Measurements from ENCODE around the gene ARHGAP44. TPM values are rescaled to one million over a fixed set of nuclear protein-coding genes. Genes with fewer than 3 reads are reported as not detected.

Gene ARHGAP44
- total RNA-seq, 1 donor from 2014 or later, result 39.0 TPM

DNA sequence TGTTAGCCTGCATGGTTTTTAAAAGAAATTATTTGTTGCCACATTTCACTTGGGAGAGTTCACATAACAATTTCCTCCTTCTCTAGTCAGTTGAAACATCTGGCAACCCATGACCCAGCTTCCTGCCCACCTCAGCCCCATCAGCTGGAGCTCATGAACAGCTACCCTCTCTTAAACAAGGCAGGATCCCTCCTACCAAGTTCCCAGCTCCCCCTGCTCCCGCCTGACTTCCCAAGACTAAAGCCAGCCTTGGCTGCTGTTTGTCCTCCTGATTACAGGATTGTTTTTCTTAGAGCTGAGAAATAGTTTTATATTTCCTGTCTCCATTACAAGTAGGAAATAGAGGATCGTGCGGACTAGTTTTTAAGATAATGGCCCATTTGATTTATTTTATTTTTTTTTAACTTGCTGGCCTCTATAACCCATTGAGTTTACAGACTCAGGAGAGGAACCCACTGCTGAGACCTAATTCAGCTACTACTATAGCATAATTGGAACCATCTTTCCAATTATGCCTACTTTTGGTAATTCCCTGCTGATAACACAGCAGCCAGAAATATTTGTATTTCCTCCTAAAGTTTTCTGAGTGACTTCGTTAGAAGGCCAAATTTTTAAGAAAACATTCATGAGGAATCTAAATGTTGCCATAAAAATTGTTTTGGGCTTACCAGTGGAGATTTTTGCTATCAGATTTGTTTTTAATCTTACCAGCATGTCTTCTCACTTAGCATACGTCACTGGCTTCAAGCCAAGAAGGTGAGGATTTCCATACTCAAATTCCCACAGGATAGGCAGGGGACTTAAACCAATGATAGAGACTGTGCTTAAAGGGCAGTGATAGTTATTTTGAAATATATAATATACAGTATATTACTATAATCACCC, 138.5 kb downstream of the ARHGAP44 start:
- intact Hi-C loops (cut with DNase I), result no loop called here
- DNase-seq (no peak), ATAC-seq (no peak)
- Histone ChIP-seq H3K27ac (no peak overlapping the region), H3K36me3 (no peaks in the 10 kb centered on the region), H3K4me1 (no peaks in the 10 kb centered on the region), H3K9me3 (no peaks in the 10 kb centered on the region), H3K27me3 (ENCODE audit: low read depth) (no peaks in the 10 kb centered on the region), H3K4me3 (no peak overlapping the region)
- TF ChIP-seq, protein P1, sequence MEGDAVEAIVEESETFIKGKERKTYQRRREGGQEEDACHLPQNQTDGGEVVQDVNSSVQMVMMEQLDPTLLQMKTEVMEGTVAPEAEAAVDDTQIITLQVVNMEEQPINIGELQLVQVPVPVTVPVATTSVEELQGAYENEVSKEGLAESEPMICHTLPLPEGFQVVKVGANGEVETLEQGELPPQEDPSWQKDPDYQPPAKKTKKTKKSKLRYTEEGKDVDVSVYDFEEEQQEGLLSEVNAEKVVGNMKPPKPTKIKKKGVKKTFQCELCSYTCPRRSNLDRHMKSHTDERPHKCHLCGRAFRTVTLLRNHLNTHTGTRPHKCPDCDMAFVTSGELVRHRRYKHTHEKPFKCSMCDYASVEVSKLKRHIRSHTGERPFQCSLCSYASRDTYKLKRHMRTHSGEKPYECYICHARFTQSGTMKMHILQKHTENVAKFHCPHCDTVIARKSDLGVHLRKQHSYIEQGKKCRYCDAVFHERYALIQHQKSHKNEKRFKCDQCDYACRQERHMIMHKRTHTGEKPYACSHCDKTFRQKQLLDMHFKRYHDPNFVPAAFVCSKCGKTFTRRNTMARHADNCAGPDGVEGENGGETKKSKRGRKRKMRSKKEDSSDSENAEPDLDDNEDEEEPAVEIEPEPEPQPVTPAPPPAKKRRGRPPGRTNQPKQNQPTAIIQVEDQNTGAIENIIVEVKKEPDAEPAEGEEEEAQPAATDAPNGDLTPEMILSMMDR (IDR thresholded peaks at IDR 0.05), result no peak

DNA sequence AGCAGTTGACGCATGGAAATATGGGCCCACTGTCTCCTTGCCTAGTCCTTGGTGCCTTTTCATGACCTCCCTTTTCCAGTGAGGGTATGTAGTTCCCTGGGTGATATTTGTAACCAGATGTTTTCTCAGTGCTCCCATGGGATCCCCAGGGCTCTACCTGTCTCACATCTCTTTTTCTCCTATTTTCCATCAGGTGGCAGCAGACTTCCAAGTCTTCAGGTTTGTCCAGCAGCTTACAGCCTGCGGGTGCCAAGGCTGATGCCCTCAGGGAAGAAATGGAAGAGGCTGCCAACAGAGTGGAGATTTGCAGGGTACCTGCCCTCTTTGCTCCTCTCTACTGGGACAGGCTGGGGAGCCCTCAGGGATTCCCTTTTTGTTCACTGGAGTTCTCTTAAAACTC, 139.4 kb downstream of the ARHGAP44 start:
- Histone ChIP-seq H3K9me3 (no peaks in the 10 kb centered on the region), H3K4me3 (no peak overlapping the region), H3K27ac (no peak overlapping the region), H3K4me1 (no peaks in the 10 kb centered on the region), H3K27me3 (ENCODE audit: low read depth) (no peaks in the 10 kb centered on the region), H3K36me3 (no peaks in the 10 kb centered on the region)
- intact Hi-C loops (cut with DNase I), result no loop called here
- TF ChIP-seq, protein P1 (IDR thresholded peaks at IDR 0.05), result no peak
- ATAC-seq, result no peak
- no peak for DNase-seq

DNA sequence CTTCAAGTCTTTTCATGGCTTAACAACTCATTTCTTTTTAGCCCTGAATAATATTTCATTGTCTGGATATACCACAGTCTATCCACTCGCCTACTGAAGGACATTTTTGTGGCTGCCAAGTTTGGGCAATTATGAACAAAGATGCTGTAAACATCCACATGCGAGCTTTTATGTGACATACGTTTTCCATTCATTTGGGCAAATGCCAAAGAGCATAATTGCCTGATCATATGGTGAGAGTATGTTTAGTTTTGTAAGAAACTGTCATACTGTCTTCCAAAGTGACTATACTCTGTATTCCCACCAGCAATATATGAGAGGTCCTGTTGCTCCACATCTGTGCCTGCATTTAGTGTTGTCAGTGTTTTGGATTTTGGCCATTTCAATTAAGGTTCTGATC, 147.2 kb downstream of the ARHGAP44 start:
- intact Hi-C loops (cut with DNase I), result no loop called here
- Histone ChIP-seq H3K27me3 (ENCODE audit: low read depth) (no peaks in the 10 kb centered on the region), H3K4me1 (no peaks in the 10 kb centered on the region), H3K36me3 (no peaks in the 10 kb centered on the region), H3K4me3 (no peak overlapping the region), H3K27ac (no peak overlapping the region), H3K9me3 (no peaks in the 10 kb centered on the region)
- DNase-seq, result no peak
- no peak for ATAC-seq
- TF ChIP-seq, protein P1 (IDR thresholded peaks at IDR 0.05), result no peak

DNA sequence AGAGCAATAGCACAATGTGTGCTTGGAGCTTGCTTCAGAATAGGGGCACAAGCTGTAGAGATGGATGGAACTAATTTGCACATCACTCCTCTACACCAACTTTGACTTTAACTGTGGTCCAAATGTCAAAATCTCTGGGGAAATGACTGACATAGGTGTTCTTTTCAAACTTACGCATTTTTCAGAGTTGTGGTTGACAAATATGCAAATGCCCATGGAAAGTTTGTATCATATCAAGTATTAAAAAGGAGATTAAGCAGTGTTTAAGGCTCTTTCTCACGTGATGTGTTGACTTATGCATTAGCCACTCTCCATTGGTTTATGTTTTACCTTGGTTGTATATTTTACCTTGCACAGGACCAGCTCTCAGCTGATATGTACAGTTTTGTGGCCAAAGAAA, 151.4 kb downstream of the ARHGAP44 start:
- H3K36me3 ChIP-seq, result peaks cover 15% of the 10 kb centered on the region
- TF ChIP-seq, protein P1 (IDR thresholded peaks at IDR 0.05), result no peak
- DNase-seq (no peak), ATAC-seq (no peak)
- H3K9me3 ChIP-seq, result no peaks in the 10 kb centered on the region
- no peak overlapping the region for H3K4me3 ChIP-seq
- H3K27me3 ChIP-seq (ENCODE audit: low read depth), result no peaks in the 10 kb centered on the region
- H3K27ac ChIP-seq, result no peak overlapping the region
- no peaks in the 10 kb centered on the region for H3K4me1 ChIP-seq
- intact Hi-C loops (cut with DNase I), result no loop called here

DNA sequence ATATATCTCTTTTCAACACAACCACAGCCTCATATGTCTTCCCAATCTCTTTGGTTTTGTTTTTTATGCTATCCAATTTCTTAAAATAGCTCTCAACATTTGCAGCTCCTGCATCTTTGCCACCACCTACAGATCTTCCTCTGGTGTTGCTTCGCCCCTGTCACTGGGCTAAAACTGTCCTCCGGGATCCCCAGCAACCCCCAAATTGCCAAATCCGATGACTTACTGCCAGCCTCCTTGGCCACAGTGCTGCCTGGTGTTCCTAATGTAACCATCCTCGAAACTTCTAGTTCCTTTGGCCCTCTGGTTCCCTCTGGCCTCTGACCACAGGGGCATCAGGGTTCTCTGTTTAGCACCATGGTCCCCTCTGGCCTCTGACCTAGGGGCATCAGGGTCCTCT, 157.7 kb downstream of the ARHGAP44 start:
- H3K36me3 ChIP-seq, result peaks cover 35% of the 10 kb centered on the region
- TF ChIP-seq, protein P1 (IDR thresholded peaks at IDR 0.05), result no peak
- intact Hi-C loops (cut with DNase I), result no loop called here

More for the DNA sequence above, 157.7 kb downstream of the ARHGAP44 start:
- H3K27me3 ChIP-seq (ENCODE audit: low read depth), result no peaks in the 10 kb centered on the region
- no peaks in the 10 kb centered on the region for H3K4me1 ChIP-seq
- H3K4me3 ChIP-seq, result no peak overlapping the region
- ATAC-seq (no peak), DNase-seq (no peak)
- no peaks in the 10 kb centered on the region for H3K9me3 ChIP-seq
- H3K27ac ChIP-seq, result no peak overlapping the region

Data from lower lobe of right lung (tissue), 2 donors.